HG03159 (cell line): ENCODE data around the gene ARL3.
A peak's percentile ranks its signal among the peaks of the same experiment; 100 is the strongest.
"Not testable (repeated sequence)": the region's sequence is repeated elsewhere in the genome, so short reads cannot be mapped to it uniquely, and the experiment has no call there.

Source experiments
- ATAC-seq: cut with Tn5 transposase; IDR thresholded peaks from one replicate; pipeline ENCODE4 v1.9.1; 2021; ENCODE audit warnings: mild to moderate bottlenecking, moderate library complexity; ENCODE audit not compliant: unreplicated experiment

ARL3 gene, protein sequence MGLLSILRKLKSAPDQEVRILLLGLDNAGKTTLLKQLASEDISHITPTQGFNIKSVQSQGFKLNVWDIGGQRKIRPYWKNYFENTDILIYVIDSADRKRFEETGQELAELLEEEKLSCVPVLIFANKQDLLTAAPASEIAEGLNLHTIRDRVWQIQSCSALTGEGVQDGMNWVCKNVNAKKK

GRCh38 chr10:102713814-102714620, at the start of gene ARL3:
ARL3 (minus strand) TSS chr10:102714397; CDS start chr10:102714275, 122 bp downstream.
- ATAC-seq = peak; percentile 80

GRCh38 chr10:102763037-102763607, 48.9 kb upstream of the ARL3 start:
- no peak for ATAC-seq

DNA sequence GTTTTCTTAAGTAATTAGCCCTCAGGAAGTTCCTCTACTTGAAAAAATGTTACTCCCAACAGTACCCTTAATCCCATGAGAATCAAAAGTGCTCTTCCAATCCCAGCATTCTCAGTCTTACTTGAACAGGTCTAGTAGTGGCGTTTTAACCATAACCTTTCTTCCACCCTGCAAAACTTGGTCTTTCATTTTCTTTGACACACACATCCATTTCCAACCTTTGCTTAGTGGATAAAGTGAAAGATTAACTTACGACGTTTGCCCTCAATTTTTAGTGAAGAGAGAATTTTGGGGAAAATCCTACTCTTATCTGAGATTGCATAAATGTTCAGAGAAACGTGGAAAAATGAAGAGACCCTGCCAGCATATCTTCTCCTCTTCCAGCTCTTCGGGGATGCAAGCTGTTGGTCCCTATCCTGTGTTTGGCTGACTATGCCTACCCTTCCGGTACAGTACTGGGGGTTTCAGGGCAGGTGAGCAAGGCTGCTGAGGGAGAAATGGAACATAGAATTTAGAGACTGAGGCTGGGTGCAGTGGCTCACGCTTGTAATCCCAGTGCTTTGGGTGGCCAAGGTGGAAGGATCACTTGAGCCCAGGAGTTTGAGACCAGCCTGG, 48.3 kb upstream of the ARL3 start:
- no peak for ATAC-seq

- ATAC-seq = no peak
Observed at GRCh38 chr10:102761981-102762380, 47.8 kb upstream of the ARL3 start.

- no peak for ATAC-seq
Observed at GRCh38 chr10:102759497-102760210, 45.5 kb upstream of the ARL3 start.

GRCh38 chr10:102758933-102759262, 44.7 kb upstream of the ARL3 start:
- ATAC-seq = not testable (repeated sequence)

DNA sequence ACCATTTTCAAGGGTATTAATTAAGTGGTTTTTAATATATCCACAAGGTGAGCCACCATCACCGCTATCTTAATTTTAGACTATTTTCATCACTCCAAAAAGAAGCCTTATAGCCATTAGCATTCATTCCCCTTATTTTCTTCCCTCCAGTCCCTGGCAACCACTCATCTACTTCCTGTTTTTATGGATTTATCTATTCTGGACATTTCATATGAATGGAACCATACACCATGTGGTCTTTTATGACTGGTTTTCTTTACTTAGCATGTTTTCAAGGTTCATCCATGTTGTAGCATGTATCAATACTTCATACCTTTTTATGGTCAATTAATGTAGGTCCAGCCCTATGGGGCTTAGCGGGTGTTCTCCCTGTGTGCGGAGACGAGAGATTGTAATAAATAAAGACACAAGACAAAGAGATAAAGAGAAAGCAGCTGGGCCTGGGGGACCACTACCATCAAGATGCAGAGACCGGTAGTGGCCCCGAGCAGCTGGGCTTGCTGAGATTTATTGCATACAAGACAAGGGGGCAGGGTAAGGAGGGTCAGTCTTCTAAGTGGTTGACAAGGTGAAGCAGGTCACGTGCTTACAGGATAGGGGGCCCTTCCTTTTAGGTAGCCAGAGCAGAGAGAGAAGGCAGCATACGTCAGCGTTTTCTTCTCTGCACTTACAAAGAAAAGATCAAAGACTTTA, 44.2 kb upstream of the ARL3 start:
- no peak for ATAC-seq

DNA sequence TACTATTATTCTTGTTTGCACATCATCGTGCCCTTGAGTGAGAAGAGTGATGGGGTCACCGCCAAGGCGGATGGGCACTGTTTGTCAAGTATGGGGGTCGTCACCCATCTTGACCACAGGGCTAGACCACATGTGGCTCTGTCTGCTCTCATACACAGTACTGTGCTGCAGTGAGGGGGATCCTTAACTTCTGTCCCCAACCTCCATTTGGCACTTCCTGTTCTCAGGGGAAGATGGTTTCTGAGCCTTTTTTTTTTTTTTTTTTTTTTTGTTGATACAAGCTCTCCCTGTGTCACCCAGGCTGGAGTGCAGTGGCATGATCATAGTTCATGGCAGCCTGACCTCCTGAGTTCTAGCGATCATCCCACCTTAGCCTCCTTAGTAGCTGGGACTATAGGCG, 43.1 kb upstream of the ARL3 start:
- no peak for ATAC-seq

DNA sequence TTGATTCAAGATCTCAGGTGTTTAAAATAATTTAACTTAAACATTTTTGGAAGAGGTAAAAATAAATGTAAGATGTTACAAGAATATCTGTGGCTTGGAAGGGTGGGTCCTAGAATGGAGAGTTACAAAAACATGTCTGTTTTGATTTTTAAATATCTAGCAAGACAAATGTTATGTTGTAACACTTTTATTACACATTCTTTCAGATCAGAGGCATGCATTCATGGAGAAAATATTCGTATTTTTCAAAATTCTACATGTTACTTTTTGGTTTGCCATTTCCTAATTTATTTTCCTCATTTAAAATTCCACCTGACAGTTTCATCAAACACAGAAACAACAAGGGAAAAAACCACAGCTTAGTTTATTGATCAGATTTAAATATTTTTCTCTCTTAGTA, 39.5 kb upstream of the ARL3 start:
- no peak for ATAC-seq

- ATAC-seq = no peak
Observed at GRCh38 chr10:102752934-102753664, 38.9 kb upstream of the ARL3 start.

- ATAC-seq = no peak
Observed at GRCh38 chr10:102752266-102752930, 38.2 kb upstream of the ARL3 start.

GRCh38 chr10:102745157-102745556, 31.0 kb upstream of the ARL3 start:
- ATAC-seq = no peak

- ATAC-seq = no peak
Observed at GRCh38 chr10:102744374-102745051, 30.3 kb upstream of the ARL3 start.

GRCh38 chr10:102743588-102744373, 29.6 kb upstream of the ARL3 start, which contains the start of gene WBP1L:
WBP1L (plus strand) TSS chr10:102743948; CDS start chr10:102744054, 106 bp downstream.
- ATAC-seq = peak; percentile 98

GRCh38 chr10:102743078-102743587, 28.9 kb upstream of the ARL3 start:
- ATAC-seq = peak; percentile 2

GRCh38 chr10:102742313-102742712, 28.1 kb upstream of the ARL3 start:
- not testable (repeated sequence) for ATAC-seq

DNA sequence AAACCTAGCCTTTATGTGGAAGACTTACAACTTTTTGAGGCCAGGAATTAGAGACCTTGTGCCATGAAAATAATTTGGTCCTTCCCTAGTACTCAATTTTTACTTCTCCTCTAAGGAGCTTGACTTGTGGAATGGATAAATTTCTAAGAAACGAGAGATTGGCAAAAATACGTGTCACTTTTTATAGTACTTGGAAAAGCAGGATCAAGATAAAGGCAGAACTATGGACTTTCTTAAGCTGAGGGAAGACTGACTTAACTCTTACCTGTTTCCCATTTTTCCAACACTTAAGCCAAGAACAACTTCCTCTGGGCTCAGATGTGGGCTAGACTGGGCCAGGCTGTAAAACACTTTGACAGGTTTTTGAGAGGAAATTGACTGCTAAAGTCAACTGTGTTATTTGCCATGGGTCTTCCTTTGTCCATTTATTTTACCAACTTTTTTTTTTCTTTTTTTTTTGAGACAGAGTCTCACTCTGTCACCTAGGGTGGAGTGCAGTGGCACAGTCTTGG, 27.6 kb upstream of the ARL3 start:
- no peak for ATAC-seq
